ENCODE measurements around the gene TMEM238.

- TF ChIP-seq CTCF (IDR thresholded peaks at IDR 0.05; ENCODE audit: insufficient read depth, low read length) (no peak), POLR2AphosphoS5 (IDR thresholded peaks at IDR 0.05; ENCODE audit: low read depth) (no peak), GABPA (IDR thresholded peaks at IDR 0.05; ENCODE audit: low read depth) (no peak)
These were observed 11.6 kb downstream of the TMEM238 start for GRCh38 chr19:55372316-55373081.
